AG08395 (cell line): ENCODE data around the gene ERO1B.
"Not testable (repeated sequence)": the region's sequence is repeated elsewhere in the genome, so short reads cannot be mapped to it uniquely, and the experiment has no call there.

Experiments used
- DNase-seq: peaks from one replicate; pipeline ENCODE4 v3.0.0; 2012; ENCODE audit warnings: mixed read lengths, low spot score

Gene ERO1B

GRCh38 chr1:236251587-236251986 lies 30.2 kb downstream of the ERO1B start:
- DNase-seq: no peak

DNA sequence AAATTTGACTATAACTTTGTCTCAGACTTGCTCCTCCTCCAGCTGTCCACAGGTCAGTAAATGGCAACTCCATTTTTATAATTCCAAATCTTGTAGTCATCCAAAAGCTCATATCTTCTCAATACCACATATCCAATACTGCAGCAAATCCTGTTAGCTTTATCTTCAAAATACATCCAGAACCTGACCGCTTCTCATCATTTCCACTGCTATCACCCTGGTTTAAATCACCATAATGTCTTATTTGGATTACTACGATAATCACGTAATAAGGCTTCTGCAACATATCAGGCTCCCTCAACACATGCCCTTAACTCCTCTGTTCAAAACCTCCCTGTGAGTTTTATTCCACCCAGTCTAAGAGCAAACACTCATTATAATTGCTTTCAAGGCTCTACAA lies 34.5 kb downstream of the ERO1B start:
- DNase-seq: no peak

DNA sequence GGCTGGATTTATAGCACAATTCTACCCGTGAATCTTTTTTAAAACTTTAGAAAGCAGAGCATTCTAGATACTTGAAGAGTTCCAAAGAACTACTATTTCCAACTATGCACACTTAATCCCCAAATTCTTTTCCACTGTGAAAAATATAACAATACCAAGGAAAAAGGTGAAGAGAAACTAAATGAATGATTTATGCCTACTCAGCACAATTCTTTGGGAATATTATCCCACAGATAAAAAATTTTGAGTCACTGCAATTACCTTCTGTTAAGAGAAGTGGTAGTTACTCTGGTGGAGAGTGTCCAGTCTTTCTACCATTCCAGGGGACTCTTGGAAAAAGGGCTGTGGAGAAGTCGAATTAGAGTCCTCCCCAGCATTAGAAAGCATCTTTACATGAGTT lies 39.2 kb downstream of the ERO1B start:
- no peak for DNase-seq

DNA sequence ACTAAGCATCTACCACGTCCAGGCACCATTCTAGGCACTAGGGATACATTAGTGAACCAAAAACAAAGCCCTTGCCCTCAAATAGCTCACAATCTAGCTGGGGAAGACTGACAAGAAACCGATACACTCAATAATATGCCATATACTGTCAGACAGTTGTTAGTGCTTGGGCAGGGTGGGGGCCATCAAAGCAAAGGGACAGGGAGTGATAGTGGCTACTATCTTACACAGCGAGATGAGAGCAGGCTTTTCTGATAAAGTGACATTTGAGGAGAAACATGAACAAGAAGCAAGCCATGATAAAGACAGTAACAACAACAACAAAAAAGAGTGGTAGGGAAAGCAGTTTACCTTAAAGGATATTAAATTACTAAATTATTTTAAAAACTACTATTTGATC lies 41.1 kb downstream of the ERO1B start:
- DNase-seq: no peak

DNA sequence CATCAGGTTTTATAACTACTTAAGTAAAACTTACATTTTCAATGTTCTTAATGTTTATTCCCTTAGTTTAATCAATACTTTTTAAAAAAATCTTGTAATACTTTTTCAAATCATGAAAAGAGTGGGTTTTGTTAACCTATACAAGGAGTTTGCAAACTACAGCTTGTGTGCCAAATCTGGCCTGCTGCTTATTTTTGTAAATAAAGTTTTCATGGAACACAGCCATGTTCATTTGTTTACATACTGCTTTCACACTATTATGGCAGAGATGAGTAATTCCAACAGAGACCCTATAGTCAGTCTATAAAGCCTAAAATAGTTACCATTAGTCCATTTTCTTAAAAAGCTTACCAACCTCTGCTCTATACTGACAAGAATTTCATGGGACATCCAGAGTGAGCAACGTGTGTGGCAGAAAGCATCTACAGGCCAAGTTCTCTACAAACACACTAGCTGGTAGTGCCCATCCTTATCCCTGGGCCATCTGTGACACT lies 42.6 kb downstream of the ERO1B start:
- no peak for DNase-seq

DNA sequence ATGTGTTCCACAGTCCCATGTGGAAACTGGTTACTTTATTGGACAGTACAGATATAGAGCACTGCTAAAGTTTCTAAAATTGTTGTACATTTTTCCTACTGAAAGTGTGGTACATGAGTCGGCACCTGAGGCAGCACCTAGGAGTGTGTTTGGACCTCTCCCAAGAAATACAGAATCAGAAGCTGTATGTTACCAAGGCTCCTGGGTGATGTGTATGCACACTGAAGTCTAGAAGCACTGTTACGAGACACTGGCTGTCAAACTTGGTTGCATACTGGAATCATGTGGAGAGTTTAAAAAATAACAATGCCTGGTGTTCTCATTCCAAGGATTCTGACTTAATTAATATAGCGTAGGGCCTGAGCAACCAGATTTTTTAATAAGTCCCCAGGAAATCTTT lies 46.6 kb downstream of the ERO1B start:
- DNase-seq: no peak

- DNase-seq: no peak
These were observed 53.3 kb downstream of the ERO1B start for GRCh38 chr1:236228411-236228810.

DNA sequence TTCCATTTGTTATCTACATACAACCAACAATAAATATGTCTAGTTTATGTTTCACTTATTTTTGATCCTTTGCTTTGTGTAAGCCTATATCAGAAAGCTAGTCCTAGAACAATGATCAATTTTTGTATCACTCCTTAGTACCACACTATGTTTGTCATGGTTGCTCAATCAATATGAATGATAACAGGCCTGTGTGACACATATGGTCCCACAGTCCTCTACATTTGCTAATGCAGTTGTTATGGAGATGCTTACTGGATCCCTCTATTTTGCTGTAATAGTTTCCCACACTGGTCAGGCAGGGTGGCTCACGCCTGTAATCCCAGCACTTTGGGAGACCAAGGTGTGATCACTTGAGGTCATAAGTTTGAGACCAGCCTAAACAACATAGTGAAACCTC lies 59.1 kb downstream of the ERO1B start:
- DNase-seq: no peak

- no peak for DNase-seq
These were observed 61.3 kb downstream of the ERO1B start for GRCh38 chr1:236220473-236220872.

DNA sequence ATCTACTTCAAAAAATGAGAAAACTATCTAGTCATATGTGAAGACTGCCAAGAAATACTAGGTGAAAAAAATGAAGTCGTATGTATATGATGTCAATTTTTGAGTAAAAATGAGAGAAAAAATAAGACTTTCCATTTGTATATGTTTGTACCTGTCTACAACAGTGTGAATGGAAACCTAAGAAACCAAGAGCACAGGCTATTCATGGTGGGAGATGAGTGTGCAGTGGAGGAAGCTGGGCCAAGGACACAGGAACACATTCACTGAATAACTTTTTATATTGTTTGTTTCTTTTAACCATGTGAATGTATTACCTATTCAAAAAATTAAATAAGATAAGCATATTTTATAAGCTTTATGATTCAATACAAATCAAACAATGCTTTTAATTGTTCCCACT lies 67.0 kb downstream of the ERO1B start:
- DNase-seq: no peak

- no peak for DNase-seq
These were observed 68.2 kb downstream of the ERO1B start for GRCh38 chr1:236213534-236213933.

DNA sequence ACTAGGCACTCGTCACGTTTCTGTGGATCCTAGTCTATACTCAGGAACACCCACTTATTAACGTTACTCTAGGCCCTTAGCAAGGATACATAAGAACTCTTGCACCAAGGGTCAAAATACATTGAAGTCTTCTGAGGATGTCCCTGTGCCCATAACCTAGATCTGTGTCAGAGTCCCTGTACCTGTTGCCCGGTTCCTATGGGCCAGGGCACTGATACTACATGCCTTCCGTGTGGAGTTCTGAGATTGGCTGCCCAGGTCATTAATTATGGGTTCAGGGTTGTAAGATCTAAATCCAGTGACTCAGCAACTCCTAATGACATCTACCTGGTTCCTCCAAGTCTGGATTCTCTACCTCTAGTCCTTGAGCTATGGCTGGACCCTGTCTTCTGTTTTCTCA lies 69.9 kb downstream of the ERO1B start:
- no peak for DNase-seq

DNA sequence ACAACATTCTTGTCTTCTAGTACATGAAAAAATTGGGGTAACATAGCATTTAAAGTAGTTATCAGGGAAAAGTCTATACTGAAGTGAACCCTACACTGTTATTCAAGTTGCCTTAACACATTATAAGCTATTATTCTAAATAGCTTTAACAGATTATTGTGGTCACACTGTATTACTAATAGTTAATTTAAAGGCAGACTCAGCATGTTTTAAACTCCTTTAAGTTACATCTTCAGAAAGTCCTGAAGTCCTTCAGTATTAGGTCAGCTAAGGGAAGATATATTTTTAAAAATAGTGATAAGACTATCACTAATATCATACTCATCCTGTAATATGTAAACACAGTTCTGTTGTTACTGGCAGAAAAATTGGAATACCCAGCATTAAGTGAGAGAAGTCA lies 72.0 kb downstream of the ERO1B start:
- DNase-seq: no peak

- no peak for DNase-seq
These were observed 72.6 kb downstream of the ERO1B start for GRCh38 chr1:236209185-236209584.

DNA sequence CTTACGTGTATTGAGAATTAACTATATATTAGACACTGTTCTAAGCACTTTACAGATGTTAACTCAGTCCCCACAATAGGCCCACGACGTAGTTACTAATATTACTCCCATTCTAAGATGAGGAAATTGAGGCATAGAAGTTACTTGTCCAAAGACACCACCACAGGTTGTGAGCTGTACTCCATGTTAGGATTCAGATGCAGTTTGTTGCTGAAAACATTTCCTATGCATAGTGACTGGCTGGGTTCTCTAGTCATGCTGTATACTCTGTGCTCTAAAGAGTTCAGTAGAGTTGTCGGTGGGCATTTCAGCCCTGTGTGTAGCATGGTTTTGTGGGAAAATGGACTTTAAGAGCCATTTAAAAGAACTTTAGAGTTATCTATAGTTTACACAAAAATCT lies 74.2 kb downstream of the ERO1B start:
- DNase-seq: no peak

- no peak for DNase-seq
These were observed 74.6 kb downstream of the ERO1B start for GRCh38 chr1:236207121-236207520.

DNA sequence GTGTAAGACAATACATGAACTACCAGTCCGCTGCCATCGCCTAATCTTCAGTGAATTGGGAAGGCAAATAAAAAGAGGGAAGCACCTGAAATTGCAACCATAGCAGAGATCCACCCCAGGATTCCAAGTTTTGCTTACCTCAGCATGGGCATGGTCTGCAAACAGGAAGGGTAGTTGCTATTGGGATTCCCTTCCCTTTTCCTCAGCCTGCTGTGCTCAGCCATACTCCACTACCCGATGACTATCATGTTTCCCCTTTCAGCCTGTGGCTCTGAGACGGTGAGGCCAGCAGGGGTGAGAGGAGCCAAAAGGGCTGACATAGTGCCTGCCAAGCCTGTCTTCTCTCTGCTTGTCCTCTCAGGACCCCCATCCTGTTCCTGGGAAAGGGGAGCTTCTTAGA lies 75.2 kb downstream of the ERO1B start:
- DNase-seq: no peak

DNA sequence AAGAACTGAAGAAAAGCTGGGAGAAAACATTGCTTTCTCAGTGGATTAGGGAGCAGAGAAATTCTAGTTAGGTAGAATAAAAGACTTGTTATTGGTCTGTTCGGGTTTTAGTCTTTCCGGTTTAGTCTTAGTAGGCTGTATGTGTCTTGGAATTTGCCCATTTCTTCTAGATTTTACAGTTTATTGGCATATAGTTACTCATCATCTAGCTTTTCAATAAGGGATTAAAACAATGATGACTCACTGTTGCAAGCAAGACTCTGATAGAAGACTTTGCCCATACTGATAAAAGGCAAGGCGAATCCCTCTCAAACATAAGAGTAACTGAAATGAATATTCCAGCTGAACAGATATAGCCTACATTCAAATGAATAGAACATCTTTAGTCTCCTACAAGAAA lies 77.1 kb downstream of the ERO1B start:
- no peak for DNase-seq

DNA sequence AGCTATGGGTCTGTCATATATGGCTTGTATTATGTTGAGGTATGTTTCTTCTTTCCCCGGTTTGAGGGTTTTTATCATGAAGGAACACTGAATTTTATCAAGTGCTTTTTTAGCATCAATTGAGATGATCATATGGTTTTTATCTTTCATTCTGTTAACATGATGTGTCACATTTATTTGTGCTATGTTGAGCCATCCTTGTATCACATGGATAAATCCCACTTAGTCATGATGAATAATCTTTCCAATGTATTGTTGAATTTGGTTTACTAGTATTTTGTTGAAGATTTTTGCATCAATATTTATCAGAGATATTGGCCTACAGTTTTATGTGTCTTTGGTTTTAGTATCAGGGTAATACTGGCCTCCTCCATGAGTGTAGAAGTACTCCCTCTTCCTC lies 77.7 kb downstream of the ERO1B start:
- DNase-seq: no peak

- DNase-seq: no peak
These were observed 80.0 kb downstream of the ERO1B start for GRCh38 chr1:236201786-236202185.

GRCh38 chr1:236200925-236201324 lies 80.8 kb downstream of the ERO1B start:
- DNase-seq: no peak

- no peak for DNase-seq
These were observed 88.6 kb downstream of the ERO1B start for GRCh38 chr1:236193184-236193583.

DNA sequence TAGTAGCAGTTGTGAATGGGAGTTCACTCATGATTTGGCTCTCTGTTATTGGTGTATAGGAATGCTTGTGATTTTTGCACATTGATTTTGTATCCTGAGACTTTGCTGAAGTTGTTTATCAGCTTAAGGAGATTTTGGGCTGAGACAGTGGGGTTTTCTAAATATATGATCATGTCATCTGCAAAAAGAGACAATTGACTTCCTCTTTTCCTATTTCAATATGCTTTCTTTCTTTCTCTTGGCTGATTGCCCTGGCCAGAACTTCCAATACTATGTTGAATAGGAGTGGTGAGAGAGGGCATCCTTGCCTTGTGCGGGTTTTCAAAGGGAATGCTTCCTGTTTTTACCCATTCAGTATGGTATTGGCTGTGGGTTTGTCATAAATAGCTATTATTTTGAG lies 93.7 kb downstream of the ERO1B start:
- DNase-seq: not testable (repeated sequence)

DNA sequence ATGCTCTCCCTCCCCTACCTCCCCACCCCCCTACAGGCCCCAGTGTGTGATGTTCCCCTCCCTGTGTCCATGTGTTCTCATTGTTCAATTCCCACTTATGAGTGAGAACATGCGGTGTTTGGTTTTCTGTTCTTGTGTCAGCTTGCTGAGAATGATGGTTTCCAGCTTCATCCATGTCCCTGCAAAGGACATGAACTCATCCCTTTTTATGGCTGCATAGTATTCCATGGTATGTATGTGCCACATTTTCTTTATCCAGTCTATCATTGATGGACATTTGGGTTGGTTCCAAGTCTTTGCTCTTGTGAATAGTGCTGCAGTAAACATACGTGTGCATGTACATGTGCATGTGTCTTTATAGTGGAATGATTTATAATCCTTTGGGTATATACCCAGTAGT lies 95.3 kb downstream of the ERO1B start:
- not testable (repeated sequence) for DNase-seq

DNA sequence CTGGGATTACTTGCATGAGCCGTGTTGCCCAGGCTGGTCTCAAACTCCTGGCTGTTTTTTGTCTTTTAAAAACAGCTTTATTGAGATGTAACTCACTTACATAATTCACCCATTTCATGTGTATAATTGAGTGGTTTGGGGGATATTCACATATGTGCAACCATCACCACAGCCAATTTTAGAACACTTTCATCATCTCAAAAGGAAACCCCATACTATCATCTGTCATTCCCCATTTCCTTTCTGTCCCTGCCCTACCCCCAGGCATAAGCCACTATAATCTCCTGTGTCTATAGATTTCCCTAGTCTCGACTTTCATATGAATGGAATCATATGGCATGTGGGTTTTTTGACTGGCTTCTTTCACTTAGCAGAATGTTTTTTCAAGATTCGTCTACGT lies 96.1 kb downstream of the ERO1B start:
- no peak for DNase-seq
